HG02973 (cell line): ENCODE data around the gene PLIN5.

Experiments
- ATAC-seq: cut with Tn5 transposase; IDR thresholded peaks from one replicate; pipeline ENCODE4 v1.9.1; 2021; ENCODE audit warnings: moderate library complexity; ENCODE audit not compliant: unreplicated experiment

The PLIN5 gene

GRCh38 chr19:4534836-4535658 lies at the start of gene PLIN5:
PLIN5 (minus strand) TSS chr19:4535224; CDS start chr19:4534074, 1,150 bp downstream.
- ATAC-seq: no peak

- ATAC-seq: no peak
Observed at GRCh38 chr19:4583961-4584669, 49.1 kb upstream of the PLIN5 start.

GRCh38 chr19:4582980-4583842 lies 48.2 kb upstream of the PLIN5 start:
- ATAC-seq: no peak

GRCh38 chr19:4581666-4582553 lies 46.9 kb upstream of the PLIN5 start:
- ATAC-seq: no peak

- no peak for ATAC-seq
Observed at GRCh38 chr19:4580961-4581665, 46.1 kb upstream of the PLIN5 start.

GRCh38 chr19:4580021-4580901 lies 45.2 kb upstream of the PLIN5 start:
- ATAC-seq: no peak

GRCh38 chr19:4579389-4579788 lies 44.4 kb upstream of the PLIN5 start:
- no peak for ATAC-seq

- no peak for ATAC-seq
Observed at GRCh38 chr19:4578552-4579248, 43.7 kb upstream of the PLIN5 start.

- ATAC-seq: no peak
Observed at GRCh38 chr19:4577020-4577782, 42.2 kb upstream of the PLIN5 start.

- no peak for ATAC-seq
Observed at GRCh38 chr19:4576016-4576933, 41.3 kb upstream of the PLIN5 start.

- ATAC-seq: no peak
Observed at GRCh38 chr19:4575267-4576015, 40.4 kb upstream of the PLIN5 start.

- ATAC-seq: no peak
Observed at GRCh38 chr19:4573682-4574081, 38.7 kb upstream of the PLIN5 start.

GRCh38 chr19:4571305-4571917 lies 36.4 kb upstream of the PLIN5 start:
- ATAC-seq: no peak

GRCh38 chr19:4570916-4571304 lies 35.9 kb upstream of the PLIN5 start:
- no peak for ATAC-seq

GRCh38 chr19:4570402-4570801 lies 35.4 kb upstream of the PLIN5 start:
- ATAC-seq: no peak
